HG03558 (cell line): ENCODE data around the gene FOXJ1.
A peak's percentile ranks its signal among the peaks of the same experiment; 100 is the strongest.
"Not testable (repeated sequence)": the region's sequence is repeated elsewhere in the genome, so short reads cannot be mapped to it uniquely, and the experiment has no call there.

Source experiments
- ATAC-seq: cut with Tn5 transposase; IDR thresholded peaks from one replicate; pipeline ENCODE4 v1.9.1; 2021; ENCODE audit warnings: moderate number of reproducible peaks; ENCODE audit not compliant: unreplicated experiment; ENCODE audit errors: extremely low read depth

The FOXJ1 gene

GRCh38 chr17:76141212-76142038 is at the start of gene FOXJ1:
TSS of gene FOXJ1 (minus strand) at chr17:76141245. CDS start at chr17:76140395, 850 bp downstream.
- ATAC-seq, result peak; percentile 64

GRCh38 chr17:76189741-76190140 is 48.7 kb upstream of the FOXJ1 start:
- no peak for ATAC-seq

DNA sequence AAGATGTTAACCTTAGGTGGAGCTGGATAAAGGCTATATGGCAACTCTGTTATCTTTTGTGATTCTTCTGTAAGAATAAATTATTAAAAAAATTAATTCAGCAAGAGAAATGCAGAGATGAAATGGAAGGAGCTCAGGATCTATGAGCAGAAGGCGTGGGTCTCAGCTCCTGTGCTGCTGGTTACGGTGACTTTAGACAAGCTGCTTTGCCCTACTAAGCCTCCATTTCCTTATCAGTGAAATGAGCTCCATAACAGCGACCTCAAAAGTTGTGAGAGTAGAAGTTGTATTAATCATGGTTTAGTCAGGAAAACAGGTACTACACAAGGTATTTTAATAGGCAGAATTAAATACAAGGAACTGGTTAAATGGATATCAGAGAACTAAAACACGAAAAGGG is 48.2 kb upstream of the FOXJ1 start:
- ATAC-seq, result no peak

DNA sequence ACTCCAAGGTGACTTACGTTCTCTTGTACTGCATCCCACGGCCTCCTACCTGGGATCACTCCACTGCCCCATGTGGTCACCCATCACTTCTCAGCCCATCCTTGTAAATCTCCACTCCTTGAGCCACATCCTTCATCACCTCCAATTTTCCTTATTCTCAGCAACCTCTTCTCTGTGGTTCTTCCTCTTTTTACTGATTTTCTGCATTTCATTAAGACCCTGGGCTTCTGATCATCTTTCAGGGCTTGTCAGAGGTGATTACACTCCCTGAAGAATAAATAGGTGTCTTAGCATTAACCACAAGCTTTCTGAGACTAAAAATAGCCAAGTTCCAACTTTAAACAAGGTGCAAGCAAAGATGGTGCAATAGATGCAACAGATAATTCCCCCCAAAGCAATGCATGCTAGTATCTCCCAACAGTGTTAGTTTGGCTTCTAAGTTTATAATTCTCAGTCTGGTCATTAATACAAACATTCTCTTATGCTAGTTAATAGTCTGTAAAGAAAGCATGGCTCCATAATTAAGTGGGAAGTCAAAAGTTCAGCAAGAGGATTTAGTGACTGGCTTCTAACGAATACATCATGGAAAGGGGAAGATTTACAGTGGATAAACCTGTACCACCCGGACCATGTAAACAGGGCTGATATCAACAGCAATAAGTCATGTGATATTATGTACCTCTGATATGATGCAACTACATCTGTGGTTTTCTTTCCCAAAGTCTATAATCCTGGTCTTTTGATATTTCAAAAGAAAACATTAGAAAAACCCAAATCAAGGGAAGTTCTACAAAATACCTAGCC is 47.4 kb upstream of the FOXJ1 start:
- ATAC-seq, result no peak

DNA sequence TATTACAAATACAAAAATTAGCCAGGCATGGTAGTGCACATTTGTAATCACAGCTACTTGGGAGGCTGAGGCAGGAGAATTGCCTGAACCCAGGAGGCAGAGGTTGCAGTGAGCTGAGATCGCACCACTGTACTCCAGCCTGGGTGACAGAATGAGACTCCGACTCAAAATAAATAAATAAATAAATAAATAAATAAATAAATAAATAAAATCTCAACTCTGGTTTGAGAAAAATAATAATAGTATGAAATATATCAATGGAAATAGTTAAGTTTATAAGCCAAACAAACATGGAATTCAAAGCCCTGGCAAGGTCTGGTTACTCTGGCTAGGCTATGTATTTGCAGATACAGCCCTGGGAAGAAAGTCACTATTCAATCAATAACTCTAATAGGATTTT is 45.7 kb upstream of the FOXJ1 start:
- ATAC-seq, result not testable (repeated sequence)

GRCh38 chr17:76184290-76184689 is 43.2 kb upstream of the FOXJ1 start:
- ATAC-seq, result no peak

- no peak for ATAC-seq
Observed at GRCh38 chr17:76182016-76182764, 41.1 kb upstream of the FOXJ1 start.

DNA sequence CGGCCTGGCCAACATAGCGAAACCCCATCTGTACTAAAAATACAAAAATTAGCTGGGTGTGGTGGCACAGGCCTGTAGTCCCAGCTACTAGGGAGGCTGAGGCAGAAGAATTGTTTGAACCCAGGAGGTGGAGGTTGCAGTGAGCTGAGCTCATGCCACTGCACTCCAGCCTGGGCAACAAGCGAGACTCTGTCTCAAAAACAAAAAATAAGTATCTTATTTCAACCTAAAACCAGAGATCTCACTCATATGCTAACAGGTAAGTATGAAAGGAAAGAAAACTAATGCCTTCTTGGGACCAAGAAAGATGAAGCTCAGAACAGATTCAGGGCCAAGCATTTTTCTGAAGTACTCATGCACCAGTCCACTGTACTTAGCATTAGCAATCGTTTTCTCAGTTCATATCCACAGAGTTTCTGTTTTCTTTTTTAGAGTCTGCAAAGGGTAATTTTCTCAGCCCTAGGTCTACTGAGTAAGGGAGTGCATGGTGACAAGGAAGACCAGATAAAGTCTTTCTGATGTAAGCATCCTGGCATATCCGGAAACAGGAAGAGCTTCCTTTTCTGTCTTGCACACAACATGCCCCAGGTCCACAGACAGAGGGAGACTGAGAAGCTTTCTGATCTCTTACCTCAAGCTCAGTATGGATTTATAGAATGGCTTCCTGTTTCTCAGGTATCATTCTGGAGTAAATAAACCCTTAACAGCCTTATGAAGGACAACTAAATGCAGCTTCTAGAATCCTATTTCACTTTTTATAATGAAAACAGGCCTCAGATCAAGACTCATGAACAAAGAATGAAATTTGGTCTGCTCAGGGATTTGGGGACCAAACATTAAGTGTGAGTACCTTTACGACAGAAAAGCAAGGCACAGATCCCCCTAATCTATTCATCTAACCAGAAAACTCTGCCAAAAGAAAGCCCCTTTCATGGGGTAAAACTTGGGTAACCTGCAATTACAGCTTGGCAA is 38.7 kb upstream of the FOXJ1 start:
- no peak for ATAC-seq

- no peak for ATAC-seq
Observed at GRCh38 chr17:76178124-76178523, 37.1 kb upstream of the FOXJ1 start.

DNA sequence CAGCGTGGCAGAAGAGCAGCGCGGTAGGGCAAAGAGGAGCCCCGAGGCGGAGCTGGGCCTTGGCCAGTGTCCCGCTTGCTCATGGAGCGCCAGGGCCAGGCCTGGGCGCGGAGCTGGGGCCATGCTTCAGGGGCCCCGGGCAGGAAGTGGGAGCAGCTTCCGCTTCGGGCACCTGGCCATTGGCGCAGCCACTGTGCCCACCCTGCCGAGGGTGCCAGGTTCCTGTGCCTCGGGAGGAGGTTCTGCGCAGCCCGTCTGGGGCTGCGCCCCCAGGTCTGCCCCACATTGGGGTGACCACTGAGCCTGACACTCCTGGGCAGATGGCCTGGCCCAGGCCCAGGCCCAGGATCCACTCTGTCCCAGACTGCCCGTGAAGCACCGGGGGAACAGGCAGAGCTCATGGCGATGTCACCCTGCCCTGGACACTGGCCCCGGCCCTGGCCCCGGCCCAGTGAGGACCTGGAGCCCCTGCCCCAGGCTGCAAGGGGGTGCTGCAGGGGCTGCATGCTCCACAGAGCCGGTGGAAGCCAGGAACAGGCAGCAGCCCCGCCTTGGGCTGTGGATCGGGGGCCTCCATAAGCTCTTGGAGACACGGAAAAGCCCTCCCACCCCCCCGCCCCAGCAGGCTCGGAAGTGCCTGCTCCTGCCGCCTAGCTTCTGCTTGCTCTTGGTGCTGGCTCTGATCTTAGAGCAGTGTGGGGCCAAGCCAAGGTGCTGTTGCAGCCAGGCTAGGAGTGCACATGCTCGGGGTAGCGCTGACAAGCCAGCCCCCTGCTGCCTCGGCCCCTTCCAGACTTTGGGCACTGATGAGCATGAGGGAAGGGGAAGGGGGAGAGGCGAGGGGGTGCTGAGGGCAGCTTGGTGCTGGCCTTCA is 35.9 kb upstream of the FOXJ1 start:
- no peak for ATAC-seq

DNA sequence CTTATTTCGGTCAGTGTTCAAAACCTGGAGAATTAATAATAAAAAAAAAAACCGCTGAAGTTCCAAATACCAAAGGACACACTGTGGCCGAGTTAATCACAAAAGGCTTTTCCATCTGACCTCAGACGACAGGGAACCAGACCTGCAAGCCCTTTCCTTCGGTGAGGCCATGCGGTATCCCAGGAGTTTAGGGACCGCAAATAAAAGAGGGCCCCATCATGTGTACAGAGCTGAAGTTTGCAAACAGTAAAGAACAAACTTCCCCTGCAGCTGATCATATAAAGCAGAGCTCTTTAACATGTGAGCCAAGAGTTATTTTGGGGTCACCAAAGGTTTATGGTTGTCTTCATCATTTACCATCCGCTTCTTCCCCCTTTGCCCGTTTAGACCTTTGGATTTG is 33.0 kb upstream of the FOXJ1 start:
- no peak for ATAC-seq

GRCh38 chr17:76173474-76173873 is 32.4 kb upstream of the FOXJ1 start:
- no peak for ATAC-seq

GRCh38 chr17:76171706-76172105 is 30.7 kb upstream of the FOXJ1 start:
- no peak for ATAC-seq

GRCh38 chr17:76170114-76170513 is 29.1 kb upstream of the FOXJ1 start:
- ATAC-seq, result no peak

DNA sequence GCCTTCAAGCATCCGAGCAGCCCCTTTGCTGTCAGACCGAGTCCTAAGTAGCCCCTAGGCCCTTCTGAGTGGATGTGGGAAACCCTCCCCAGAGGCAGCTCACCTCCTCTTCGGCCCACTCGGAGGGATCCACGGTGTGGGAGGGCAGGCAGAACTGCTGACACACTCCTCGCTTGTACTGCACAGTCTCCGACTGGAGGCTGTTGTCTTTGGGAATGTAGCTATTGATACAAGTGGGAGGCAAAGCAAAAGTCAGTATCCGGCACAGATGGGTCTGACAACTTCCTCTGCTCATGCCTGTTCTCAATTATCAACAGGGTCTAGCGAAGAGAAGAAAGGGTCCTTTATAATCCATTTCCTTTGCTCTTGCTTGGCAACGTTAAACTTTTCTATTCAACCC is 25.9 kb upstream of the FOXJ1 start:
- no peak for ATAC-seq

- no peak for ATAC-seq
Observed at GRCh38 chr17:76166168-76166567, 25.1 kb upstream of the FOXJ1 start.

GRCh38 chr17:76164331-76164730 is 23.3 kb upstream of the FOXJ1 start:
- ATAC-seq, result no peak

DNA sequence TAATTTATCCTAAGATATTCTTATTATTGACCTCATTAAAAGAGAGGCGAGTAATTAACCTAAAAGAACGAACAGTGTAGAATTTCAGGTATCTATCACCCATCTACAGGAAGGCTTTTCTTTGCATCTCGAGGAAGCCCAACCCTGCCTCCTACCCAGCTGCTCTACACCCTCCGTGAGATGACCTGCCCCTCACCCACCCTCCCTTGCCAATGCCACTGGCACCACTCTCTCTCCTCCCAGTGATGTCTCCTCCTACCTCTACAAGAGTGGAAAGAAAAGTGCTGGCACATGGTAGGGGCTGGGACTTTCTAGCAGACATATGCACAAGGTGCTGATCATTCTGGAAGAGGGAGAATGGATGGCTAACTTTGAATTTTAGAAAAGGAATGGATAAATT is 22.9 kb upstream of the FOXJ1 start:
- ATAC-seq, result no peak
